GM18870 (cell line): ENCODE results near the gene CFAP299.
A peak's percentile ranks its signal among the peaks of the same experiment; 100 is the strongest.
"Not testable (repeated sequence)": the region's sequence is repeated elsewhere in the genome, so short reads cannot be mapped to it uniquely, and the experiment has no call there.

Source experiments
- ATAC-seq: cut with Tn5 transposase; IDR thresholded peaks from one replicate; pipeline ENCODE4 v1.9.1; 2021; ENCODE audit warnings: moderate library complexity; ENCODE audit not compliant: unreplicated experiment

Gene CFAP299

DNA sequence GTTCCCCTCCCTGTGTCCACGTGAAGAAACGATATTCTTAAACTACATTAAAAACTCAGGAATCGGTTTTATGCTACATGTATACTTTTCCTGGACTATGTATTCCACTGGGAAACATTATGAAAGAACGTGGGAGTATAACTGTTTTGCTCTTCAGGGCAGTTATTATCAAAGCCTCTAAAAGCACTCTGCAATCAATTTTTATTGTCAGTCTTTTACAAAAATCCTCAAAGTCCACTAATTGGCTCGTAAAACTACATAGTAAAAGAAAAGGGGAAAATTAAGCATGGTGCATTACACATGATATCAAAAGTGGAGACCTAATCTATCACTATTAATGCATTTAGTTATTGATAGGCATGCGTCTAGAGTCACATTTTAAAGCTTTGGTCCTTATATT, 11.4 kb upstream of the CFAP299 start:
- ATAC-seq = no peak

DNA sequence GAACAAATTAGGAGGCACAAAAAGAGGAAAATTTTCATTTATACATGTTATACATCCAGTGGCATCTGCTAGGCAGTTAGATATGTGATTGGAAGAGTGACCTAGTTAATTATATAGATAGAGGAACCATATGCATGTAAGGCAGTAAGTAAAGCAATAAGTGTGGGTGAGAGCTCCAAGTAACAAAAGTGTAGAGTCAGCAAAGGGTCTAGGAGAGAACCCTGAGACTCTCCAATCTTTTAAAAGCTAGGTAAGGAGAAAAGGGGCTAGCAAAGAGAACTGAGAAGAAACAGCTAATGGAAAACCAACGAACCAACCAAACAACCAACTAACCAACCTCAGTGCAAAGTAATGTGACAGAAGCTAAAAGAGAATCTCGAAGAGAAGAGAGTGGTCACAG, 3.8 kb upstream of the CFAP299 start:
- no peak for ATAC-seq

DNA sequence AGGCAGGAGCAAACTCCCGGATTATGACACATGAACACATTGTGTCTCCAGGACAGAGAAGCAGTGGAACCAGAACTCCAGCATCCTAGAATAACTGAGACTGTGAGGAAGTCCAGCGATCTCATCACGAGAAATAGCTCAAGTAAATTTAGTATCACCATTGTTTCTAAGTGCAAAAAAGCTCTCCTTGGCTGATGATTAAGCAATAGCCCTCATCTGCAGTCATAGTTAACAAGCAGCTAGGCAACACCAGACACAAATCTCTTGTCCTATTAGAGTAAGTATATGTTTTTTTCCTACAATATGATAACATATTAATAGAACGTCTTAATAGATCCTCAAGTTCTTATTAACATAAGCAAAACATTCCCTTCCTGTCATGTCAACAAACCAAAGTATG, 2.4 kb upstream of the CFAP299 start:
- no peak for ATAC-seq

DNA sequence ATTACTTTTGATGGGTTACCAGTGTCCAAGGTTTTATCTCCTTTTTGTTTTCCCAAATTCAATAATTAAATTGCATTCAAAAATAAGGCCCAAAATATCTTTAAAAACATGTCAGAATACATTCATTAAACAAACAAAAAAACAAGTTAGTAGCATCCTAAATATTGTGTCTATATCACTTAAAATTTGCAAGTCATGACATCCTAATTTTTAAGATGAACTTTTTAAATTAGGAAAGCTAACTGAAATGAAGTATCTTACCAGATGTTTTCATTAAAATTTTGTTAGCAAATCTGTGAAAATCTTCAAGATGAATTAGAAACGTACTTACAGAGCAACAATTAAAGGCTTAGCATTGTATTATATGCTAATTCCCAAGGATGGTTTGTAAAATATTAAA, 962 bp upstream of the CFAP299 start:
- ATAC-seq = no peak

DNA sequence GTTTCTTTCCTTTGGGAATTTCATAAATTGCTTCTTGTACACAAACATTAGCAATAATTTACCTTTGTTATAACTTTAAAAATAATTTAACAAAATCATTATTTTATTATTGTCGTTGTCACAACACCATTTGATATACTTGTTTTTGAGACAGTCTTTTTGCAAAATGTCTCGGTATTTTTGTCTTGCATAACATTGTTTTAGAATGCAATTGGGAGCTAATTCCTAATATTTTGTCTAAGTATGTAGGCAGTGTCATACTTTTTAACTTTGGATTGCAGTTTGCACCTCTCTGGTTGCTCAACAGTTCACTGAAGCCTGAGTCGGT, 340 bp upstream of the CFAP299 start:
- no peak for ATAC-seq

DNA sequence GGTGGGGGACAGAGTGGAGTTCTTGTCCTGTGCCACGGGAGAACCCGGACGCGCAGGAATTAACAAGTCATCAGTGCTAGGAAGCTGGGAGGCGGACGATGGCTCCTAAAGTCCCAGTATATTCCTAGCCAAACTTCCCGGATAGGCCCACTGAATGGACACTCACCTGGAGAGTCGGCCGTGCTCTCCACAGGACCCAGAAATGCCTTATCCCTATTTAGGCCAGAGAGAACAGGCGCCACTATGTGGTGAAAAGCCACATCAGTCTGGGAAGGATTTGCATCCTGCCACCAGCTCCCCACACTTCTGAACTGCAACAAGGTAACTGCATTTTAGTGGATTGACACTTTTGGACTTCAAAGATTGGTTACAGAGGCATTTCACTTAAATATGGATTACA, 1.1 kb downstream of the CFAP299 start:
- no peak for ATAC-seq

DNA sequence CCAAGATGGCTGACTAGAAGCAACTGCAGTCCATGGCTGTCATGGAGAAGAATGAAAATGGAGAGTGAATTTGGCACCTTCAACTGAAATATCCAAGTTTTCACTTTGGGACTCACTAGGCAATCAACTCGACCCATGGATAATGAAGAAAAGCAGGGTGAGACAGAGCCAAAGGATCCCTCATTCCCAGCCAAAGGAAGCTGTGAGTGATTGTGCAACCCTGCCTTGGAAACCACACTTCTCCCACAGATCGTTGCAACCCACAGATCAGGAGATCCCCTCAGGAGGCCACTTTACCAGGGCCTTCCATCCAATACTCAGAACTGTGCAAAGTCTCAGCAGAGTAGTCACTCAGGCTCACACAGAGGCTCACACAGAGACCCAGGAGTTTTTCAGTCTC, 4.5 kb downstream of the CFAP299 start:
- no peak for ATAC-seq

DNA sequence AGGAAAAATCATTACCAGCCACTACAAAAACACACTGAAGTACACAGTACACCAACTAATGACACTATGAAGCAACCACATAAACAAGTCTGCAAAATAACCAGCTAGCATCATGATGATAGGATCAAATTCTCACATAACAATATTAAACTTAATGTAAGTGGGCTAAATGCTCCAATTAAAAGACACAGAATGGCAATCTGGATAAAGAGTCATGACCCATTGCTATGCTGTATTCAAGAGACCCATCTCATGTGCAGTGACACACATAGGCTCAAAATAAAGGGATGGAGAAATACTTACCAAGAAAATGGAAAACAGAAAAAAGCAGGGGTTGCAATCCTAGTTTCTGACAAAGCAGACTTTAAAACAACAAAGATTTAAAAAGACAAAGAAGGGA, 7.2 kb downstream of the CFAP299 start:
- not testable (repeated sequence) for ATAC-seq

DNA sequence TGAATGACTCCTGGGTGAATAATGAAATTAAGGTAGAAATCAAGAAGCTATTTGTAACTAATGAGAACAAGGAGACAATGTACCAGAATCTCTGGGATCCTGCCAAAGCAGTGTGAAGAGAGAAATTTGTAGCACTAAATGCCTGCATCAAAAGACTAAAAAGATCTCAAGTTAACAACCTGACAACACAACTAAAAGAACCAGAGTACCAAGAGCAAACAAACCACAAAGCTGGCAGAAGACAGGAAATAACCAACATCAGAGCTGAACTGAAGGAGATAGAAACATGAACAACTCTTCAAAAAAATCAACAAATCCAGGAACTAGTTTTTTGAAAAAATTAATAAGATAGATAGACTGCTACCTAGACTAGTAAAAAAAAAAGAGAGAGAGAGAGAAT, 8.4 kb downstream of the CFAP299 start:
- no peak for ATAC-seq

DNA sequence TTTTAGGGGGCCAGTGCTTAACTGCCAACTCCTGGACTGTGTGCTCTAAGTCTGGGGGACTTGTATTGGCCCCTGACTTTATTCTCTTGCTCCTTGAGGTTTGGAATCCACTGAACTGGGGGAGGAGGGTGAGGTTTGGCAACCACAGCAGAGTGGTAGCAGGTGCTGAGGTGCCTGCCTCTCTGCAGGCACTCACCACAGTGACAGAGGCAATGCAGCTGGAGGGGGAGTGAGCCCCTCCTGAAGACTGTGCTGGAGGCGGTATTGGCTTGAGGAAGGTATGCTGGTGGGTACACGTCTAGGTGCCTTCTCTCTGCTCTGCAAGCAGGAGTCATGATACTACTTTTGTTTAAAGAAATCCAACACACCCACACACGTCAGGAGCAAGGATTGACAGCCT, 24.6 kb downstream of the CFAP299 start:
- no peak for ATAC-seq

DNA sequence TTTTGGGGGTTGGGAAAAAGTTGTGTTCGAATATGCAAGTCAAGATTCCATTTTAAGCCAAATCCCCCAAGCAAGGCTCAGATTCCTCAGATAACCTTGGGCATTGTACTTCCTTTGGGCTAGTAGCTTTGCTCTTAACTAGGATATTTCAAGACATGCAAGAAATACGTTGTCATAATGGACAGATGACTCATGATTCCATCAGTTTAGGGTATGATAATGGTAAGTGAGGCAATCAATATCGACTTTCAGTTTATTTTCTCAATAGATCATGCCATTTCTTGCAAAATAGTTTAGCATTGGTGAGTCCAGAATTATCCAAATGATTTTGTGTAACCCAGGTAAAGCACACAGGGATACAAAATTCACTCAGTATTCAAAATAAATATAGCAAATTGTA, 25.4 kb downstream of the CFAP299 start:
- ATAC-seq = no peak

DNA sequence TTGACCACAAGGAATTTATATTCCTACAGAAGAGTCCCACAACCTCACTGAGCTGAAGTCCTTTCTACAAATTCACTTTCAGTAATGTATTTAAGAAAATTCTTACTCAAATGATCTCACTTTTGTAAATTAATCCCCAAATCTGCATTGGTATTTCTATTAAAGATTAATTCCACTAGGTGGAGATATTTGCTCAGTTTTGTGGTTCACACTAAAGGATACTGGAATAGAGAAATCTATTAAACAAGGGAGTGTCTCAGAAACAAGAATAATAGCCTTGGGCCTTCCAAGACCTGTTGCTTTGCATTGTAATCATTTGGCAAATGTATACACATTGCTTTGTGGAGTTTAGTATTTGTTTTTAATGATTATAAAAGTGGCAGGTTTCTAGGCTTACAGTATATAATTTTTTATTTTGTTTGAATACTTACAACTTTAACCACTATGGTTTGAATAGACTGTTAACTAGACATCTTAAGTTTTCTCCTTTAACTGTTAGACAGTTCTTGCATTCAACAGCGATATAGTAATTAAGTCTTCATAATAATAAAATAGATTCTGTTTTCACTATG, 25.9 kb downstream of the CFAP299 start:
- no peak for ATAC-seq

DNA sequence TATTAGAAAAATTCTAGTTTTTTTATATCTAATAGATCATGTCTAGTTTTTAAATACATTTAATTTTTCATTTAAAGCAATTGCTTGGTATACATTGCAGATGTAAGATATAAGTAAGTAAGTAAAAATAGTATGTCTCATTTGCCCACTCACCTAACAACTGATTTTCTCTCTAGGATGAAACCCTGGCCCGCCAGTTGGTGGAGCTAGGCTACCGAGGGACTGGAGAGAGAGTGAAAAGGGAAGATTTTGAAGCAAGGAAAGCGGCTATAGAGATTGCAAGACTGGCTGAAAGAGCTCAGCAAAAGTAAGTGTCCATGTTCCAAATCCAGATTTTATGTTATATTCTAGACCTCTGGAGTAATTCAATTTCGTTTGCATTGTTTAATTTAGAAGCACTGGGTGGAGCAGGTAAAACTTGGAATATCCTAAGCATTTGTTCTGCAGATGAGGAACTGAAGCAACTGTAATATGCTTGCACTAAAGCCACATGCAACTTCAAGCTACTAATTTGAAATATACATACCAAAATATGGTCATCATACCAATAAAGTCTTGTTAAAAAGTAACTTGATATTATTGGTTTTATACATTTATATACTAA, 27.1 kb downstream of the CFAP299 start:
- peak; percentile 50 for ATAC-seq

DNA sequence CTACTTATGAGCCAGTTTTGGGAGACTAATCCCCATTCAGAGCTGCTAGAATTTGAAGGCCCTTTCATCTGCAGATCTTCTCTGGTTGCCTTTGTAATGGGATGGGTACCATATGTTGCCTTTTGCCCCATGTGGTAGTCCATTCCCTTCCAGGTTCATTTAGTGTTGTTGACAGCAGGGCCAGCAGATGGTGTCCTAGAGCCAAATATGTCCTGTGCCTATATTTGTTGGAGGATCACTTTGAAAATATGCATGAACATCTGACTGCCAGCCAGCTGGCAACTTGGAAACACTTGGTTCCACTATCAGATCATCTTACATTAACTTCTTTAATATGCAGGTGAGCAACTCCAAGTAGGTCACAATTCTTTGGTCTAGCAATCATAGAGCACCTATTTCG, 30.4 kb downstream of the CFAP299 start:
- ATAC-seq = peak; percentile 71

DNA sequence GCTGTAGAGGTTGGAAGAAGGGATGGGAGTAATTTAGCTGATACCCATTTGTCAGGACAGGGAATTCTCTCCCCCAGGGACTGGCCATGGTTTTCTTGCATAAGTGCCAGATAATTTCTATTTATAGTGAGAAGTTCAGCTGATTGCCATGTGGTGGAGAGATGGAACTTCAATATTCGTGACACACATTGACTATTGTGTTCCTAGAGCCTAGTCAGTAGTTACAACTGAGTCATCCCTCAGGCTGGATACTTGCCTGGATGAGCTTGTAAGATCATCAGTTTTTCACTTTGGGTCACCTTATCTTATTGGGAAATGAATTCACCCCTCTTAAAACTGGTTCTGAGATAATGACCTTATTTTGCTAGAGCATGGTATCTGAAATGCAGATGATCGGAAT, 32.2 kb downstream of the CFAP299 start:
- no peak for ATAC-seq

DNA sequence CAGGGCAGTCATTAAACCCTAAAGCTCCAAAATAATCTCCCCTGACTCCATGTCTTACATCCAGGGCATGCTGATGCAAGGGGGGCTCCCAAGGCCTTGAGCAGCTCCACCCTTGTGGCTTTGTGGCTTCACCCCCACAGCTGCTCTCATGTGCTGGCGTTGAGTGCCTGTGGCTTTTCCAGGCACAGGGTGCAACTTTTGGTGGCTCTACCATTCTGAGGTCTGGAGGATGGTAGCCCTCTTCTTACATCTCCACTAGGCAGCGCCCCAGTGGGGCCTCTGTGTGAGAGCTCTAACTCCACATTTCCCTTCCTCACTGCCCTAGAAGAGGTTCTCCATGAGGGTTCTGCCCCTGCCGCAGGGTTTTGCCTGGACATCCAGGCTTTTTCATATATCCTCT, 35.1 kb downstream of the CFAP299 start:
- ATAC-seq = no peak

DNA sequence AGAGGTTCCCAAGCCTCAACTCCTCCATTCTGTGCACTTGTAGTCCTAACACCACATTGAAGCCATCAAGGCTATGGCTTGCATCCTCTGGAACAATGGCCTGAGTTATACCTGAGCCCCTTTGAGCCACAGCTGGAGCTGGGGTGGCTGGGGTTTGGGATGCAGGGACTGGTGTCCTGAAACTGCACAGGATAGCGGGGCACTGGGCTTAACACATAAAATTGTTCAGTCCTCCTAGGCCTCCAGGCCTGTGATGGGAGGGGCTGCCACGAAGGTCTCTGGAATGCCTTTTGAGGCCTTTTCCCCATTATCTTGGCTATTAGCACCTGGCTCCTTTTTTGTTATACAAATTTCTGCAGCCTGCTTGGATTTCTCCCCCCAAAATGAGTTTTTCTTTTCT, 35.5 kb downstream of the CFAP299 start:
- ATAC-seq = no peak

DNA sequence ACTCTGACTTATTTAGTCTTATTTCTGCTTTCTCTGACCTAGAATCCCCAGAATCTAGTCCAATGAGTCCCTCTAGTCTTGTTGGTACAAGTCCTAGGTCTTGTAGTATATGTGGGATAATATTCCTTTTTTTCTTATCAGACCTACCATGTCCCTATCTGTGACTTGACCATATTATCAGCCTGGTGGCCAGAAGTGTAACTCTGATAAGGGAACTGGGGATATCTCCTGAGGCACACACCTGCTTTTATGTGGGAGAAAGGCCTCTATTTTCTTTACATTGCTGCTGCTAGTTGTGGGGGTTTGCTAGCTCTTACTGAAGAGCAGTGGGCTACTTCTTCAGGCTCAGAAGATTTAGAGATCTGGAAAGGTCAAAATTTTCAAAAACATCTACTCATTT, 38.6 kb downstream of the CFAP299 start:
- ATAC-seq = no peak

DNA sequence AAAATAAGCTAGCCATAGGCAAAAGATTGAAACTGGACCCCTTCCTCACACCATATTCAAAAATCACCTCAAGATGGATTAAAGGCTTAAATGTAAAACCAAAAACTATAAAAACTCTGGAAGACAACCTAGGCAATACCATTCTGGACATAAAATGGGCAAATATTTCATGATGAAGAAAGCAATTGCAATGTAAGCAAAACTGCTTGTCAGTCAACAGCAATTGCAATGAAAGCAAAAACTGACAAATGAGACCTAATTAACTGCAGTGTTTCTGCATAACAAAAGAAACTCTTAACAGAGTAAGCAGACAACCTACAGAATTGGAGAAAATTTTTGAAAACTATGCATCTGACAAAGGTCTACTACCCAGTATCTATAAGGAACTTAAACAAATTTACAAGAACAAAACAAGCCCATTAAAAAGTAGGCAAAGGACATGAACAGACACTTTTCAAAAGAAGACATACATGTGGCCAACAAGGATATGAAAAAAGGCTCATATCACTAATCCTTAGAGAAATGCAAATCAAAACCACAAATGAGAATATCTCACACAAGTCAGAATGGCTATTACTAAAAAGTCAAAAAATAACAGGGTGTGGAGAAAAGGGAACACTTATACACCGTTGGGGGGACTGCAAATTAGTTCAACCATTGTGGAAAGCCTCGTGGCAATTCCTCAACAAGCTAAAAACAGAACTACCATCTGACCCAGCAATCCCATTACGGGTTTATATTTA, 46.7 kb downstream of the CFAP299 start:
- ATAC-seq = peak; percentile 63

DNA sequence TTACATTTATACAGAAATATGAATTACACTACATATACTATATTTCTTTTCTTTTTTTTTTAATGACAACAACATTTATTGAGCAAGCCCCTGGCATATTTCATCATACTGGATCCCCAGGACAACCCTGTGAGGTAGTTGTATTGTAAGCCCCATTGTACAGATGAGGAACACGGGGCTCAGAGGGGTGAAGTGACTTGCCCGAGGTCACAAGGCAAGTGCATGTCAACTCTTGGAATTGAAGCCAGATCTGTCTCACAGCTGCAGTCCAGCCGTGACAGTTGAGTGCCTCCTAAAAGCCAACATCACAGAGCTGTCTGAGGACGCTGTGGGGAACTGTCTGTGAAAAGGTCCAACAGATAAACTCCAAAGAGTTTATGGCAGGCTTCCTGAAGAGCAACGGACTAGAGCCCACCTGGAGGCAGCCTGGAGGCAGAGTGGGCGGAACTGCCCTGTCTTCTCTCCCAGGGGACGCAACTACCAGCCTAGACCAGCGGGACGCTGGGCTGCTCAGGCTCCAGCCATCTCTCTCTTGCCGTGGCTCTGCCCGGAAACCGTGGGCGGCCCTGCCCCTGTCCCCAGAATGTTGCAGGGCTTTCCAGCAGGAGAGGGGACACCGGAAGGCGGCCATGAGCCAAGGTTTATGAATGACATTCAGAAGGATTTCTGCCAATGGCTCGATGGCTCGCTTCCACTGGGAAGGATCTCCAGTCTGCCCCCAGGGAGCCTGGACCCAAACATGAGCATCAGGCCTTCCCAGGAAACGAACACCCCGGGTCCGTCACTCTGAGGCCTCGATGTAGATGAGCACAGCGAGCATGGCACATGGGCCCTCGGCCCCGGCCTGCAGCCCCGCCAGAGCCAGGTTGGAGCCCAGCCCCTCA, 50.1 kb downstream of the CFAP299 start:
- no peak for ATAC-seq

DNA sequence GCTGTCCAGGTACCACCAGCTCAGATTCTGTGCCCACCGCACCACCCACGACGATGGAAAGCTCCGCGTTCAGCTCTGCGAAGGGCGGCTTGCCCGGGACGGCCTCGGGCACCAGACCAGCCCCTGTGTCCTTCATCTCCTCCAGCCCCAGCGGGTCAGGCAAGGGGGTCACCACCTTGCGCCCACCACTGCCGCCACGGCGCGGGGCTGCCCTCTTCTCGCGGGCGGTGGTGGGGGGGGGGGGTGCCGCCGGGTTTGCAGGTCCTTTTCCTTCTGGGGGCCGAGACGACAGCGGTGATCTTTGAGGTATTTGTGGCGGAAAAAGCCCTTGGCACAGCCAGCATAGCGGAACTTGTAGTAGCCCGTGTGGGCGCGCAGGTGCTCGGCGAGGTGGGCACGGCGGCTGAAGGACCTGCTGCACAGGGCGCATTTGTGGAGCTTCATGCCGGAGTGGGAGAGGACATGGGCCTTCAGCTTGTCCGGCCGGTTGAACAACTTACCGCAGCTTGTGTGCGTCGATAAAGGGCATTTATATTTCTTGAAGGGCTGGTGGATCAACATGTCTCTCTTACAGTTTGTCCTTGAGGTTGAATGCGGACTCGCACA, 50.9 kb downstream of the CFAP299 start:
- ATAC-seq = no peak
